Measurements from ENCODE around the gene CHD9NB. TPM values are rescaled to one million over a fixed set of nuclear protein-coding genes. Genes with fewer than 3 reads are reported as not detected.

CHD9NB gene
- total and polyA plus RNA-seq, 9 of the 15 experiments (the other 6 are each of a cell fraction or from before 2014, with no cell fraction given) = 0.06 to 0.10 (median 0.07) TPM; not detected in 6

DNA sequence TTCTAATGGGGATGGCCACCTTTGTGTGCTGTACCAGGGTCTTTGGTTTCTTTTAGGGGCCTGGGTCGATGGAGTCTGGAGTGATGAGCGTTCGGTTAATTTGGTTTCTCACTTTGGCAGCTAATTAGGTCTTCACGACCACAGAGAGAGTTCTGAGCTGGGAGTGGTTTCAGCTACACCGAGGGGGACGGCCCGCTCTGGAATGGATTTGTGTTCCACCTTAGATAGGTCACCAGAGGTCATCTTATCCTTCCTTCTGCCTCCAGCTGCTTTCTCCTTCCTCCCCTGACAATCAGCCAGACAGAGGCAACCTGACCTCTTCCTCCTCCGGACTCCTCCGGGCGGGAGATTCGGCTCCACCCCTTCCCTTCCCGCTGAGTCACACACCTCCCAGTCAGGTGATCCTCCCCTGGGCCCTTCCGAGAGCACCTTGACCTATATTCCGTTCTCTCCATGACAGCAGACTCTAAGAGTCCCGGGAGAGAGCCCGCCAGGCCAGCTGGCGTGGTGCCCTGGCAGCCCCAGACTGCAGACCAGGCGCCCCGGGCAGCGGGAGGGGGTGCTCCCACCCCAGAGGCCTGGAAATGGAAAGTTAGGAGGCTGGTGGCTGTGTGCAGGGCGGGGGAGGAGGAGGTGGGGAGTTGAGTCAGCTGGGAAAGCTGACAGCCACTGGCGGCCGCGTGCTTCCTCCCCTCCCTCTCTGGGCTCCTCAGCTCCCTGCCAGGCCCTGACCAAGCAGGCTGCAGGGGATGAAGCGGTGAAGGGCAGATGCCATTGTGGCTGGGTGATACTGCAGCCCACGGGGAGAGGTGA, 46.8 kb upstream of the CHD9NB start (continued):
- no peak for TF ChIP-seq FUS (optimal IDR thresholded peaks at IDR 0.05; ENCODE audit: low read depth, low read length)
- TF ChIP-seq, protein P1, sequence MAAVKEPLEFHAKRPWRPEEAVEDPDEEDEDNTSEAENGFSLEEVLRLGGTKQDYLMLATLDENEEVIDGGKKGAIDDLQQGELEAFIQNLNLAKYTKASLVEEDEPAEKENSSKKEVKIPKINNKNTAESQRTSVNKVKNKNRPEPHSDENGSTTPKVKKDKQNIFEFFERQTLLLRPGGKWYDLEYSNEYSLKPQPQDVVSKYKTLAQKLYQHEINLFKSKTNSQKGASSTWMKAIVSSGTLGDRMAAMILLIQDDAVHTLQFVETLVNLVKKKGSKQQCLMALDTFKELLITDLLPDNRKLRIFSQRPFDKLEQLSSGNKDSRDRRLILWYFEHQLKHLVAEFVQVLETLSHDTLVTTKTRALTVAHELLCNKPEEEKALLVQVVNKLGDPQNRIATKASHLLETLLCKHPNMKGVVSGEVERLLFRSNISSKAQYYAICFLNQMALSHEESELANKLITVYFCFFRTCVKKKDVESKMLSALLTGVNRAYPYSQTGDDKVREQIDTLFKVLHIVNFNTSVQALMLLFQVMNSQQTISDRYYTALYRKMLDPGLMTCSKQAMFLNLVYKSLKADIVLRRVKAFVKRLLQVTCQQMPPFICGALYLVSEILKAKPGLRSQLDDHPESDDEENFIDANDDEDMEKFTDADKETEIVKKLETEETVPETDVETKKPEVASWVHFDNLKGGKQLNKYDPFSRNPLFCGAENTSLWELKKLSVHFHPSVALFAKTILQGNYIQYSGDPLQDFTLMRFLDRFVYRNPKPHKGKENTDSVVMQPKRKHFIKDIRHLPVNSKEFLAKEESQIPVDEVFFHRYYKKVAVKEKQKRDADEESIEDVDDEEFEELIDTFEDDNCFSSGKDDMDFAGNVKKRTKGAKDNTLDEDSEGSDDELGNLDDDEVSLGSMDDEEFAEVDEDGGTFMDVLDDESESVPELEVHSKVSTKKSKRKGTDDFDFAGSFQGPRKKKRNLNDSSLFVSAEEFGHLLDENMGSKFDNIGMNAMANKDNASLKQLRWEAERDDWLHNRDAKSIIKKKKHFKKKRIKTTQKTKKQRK (IDR thresholded peaks at IDR 0.05; ENCODE audit: borderline replicate concordance, low read depth, low read length) = no peak
- TF ChIP-seq ETV6 (IDR thresholded peaks at IDR 0.05; ENCODE audit: borderline replicate concordance in 1 of 2, low read depth in 2 of 2, low read length in 1 of 2) = no peak
- no peak for TF ChIP-seq ETV6 (CRISPR knock-in tag; IDR thresholded peaks at IDR 0.05; ENCODE audit: borderline replicate concordance)
- no peak for TF ChIP-seq ZNF347 (CRISPR knock-in tag; IDR thresholded peaks at IDR 0.05; ENCODE audit: low read depth)
- no peak for TF ChIP-seq MCM3 (IDR thresholded peaks at IDR 0.05)
- TF ChIP-seq NR1H2 (CRISPR knock-in tag; IDR thresholded peaks at IDR 0.05) = no peak
- no peak for TF ChIP-seq ZC3H11A (IDR thresholded peaks at IDR 0.05; ENCODE audit: low read depth, low read length)
- TF ChIP-seq, protein P2, sequence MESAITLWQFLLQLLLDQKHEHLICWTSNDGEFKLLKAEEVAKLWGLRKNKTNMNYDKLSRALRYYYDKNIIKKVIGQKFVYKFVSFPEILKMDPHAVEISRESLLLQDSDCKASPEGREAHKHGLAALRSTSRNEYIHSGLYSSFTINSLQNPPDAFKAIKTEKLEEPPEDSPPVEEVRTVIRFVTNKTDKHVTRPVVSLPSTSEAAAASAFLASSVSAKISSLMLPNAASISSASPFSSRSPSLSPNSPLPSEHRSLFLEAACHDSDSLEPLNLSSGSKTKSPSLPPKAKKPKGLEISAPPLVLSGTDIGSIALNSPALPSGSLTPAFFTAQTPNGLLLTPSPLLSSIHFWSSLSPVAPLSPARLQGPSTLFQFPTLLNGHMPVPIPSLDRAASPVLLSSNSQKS (CRISPR knock-in tag; IDR thresholded peaks at IDR 0.05) = no peak
- TF ChIP-seq MYBL2 (IDR thresholded peaks at IDR 0.05; ENCODE audit: low read depth) = no peak
- no peak for TF ChIP-seq MYBL2 (CRISPR knock-in tag; IDR thresholded peaks at IDR 0.05; ENCODE audit: borderline replicate concordance)
- TF ChIP-seq, protein P3, sequence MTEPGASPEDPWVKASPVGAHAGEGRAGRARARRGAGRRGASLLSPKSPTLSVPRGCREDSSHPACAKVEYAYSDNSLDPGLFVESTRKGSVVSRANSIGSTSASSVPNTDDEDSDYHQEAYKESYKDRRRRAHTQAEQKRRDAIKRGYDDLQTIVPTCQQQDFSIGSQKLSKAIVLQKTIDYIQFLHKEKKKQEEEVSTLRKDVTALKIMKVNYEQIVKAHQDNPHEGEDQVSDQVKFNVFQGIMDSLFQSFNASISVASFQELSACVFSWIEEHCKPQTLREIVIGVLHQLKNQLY (CRISPR knock-in tag; conservative IDR thresholded peaks at IDR 0.05) = no peak
- TF ChIP-seq, protein P4, sequence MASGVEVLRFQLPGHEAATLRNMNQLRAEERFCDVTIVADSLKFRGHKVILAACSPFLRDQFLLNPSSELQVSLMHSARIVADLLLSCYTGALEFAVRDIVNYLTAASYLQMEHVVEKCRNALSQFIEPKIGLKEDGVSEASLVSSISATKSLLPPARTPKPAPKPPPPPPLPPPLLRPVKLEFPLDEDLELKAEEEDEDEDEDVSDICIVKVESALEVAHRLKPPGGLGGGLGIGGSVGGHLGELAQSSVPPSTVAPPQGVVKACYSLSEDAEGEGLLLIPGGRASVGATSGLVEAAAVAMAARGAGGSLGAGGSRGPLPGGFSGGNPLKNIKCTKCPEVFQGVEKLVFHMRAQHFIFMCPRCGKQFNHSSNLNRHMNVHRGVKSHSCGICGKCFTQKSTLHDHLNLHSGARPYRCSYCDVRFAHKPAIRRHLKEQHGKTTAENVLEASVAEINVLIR (CRISPR knock-in tag; IDR thresholded peaks at IDR 0.05) = no peak
- TF ChIP-seq, protein P5, sequence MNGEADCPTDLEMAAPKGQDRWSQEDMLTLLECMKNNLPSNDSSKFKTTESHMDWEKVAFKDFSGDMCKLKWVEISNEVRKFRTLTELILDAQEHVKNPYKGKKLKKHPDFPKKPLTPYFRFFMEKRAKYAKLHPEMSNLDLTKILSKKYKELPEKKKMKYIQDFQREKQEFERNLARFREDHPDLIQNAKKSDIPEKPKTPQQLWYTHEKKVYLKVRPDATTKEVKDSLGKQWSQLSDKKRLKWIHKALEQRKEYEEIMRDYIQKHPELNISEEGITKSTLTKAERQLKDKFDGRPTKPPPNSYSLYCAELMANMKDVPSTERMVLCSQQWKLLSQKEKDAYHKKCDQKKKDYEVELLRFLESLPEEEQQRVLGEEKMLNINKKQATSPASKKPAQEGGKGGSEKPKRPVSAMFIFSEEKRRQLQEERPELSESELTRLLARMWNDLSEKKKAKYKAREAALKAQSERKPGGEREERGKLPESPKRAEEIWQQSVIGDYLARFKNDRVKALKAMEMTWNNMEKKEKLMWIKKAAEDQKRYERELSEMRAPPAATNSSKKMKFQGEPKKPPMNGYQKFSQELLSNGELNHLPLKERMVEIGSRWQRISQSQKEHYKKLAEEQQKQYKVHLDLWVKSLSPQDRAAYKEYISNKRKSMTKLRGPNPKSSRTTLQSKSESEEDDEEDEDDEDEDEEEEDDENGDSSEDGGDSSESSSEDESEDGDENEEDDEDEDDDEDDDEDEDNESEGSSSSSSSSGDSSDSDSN (IDR thresholded peaks at IDR 0.05; ENCODE audit: borderline replicate concordance in 1 of 2, low read depth in 2 of 2, low read length in 2 of 2) = peak in 1 of 2 experiments; percentile 40; a peak in 1 of 4 replicates
- no peak for TF ChIP-seq TCF7 (IDR thresholded peaks at IDR 0.05; ENCODE audit: borderline replicate concordance)
- TF ChIP-seq, protein P6, sequence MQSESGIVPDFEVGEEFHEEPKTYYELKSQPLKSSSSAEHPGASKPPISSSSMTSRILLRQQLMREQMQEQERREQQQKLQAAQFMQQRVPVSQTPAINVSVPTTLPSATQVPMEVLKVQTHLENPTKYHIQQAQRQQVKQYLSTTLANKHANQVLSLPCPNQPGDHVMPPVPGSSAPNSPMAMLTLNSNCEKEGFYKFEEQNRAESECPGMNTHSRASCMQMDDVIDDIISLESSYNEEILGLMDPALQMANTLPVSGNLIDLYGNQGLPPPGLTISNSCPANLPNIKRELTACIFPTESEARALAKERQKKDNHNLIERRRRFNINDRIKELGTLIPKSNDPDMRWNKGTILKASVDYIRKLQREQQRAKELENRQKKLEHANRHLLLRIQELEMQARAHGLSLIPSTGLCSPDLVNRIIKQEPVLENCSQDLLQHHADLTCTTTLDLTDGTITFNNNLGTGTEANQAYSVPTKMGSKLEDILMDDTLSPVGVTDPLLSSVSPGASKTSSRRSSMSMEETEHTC (IDR thresholded peaks at IDR 0.05) = peak; percentile 59

Measured in K562 (cell line).